HFF-Myc (cell line): Measurements from ENCODE around the gene PALLD.

Experiments
- DNase-seq: peaks from one replicate; pipeline ENCODE4 v3.0.0-alpha.2; 2011; ENCODE audit warnings: low read depth; ENCODE audit errors: extremely low read depth
- H3K4me3 ChIP-seq: replicated peaks from 2 replicates; pipeline ENCODE4 v1.5.1; 2011; ENCODE audit warnings: low read depth, mild to moderate bottlenecking, control low read depth, low read length
- CTCF ChIP-seq: IDR thresholded peaks from 2 replicates; pipeline ENCODE4 v1.5.1; 2012; ENCODE audit warnings: mild to moderate bottlenecking, low read depth, low read length, control low read depth; ENCODE audit errors: missing control alignments

PALLD gene

GRCh38 chr4:168854350-168854921, 357.6 kb downstream of the PALLD start:
- no peak overlapping the region for H3K4me3 ChIP-seq
- no peak for TF ChIP-seq CTCF
- no peak for DNase-seq

- H3K4me3 ChIP-seq: no peak overlapping the region
- TF ChIP-seq CTCF: no peak
- DNase-seq: no peak
Observed at GRCh38 chr4:168856312-168856711, 359.5 kb downstream of the PALLD start.

GRCh38 chr4:168857009-168857408, 360.2 kb downstream of the PALLD start:
- no peak for TF ChIP-seq CTCF
- no peak overlapping the region for H3K4me3 ChIP-seq
- no peak for DNase-seq

- no peak for TF ChIP-seq CTCF
- no peak for DNase-seq
- no peak overlapping the region for H3K4me3 ChIP-seq
Observed at GRCh38 chr4:168857546-168858314, 360.9 kb downstream of the PALLD start.

GRCh38 chr4:168859100-168859499, 362.2 kb downstream of the PALLD start:
- DNase-seq: no peak
- TF ChIP-seq CTCF: no peak
- no peak overlapping the region for H3K4me3 ChIP-seq

- no peak for TF ChIP-seq CTCF
- H3K4me3 ChIP-seq: no peak overlapping the region
- DNase-seq: no peak
Observed at GRCh38 chr4:168859888-168860694, 363.2 kb downstream of the PALLD start.
